ENCODE data around the gene RUNX3.

- no peak for TF ChIP-seq CTCF (conservative IDR thresholded peaks at IDR 0.05 in 1 of 2, IDR thresholded peaks at IDR 0.05 in 1 of 2; ENCODE audit: low read depth in 1 of 2, low read length in 2 of 2)
- no peak for TF ChIP-seq EZH2 (IDR thresholded peaks at IDR 0.05; ENCODE audit: low read length, missing control alignments)
Measured at GRCh38 chr1:24960071-24960801, 30.2 kb upstream of the RUNX3 start.

Data from fibroblast of lung (primary cell).